ENCODE measurements around the gene TAF1A. TPM values are rescaled to one million over a fixed set of nuclear protein-coding genes. Genes with fewer than 3 reads are reported as not detected.

Gene TAF1A
- total RNA-seq, 1 experiment from 2014 or later: 12.9 TPM

DNA sequence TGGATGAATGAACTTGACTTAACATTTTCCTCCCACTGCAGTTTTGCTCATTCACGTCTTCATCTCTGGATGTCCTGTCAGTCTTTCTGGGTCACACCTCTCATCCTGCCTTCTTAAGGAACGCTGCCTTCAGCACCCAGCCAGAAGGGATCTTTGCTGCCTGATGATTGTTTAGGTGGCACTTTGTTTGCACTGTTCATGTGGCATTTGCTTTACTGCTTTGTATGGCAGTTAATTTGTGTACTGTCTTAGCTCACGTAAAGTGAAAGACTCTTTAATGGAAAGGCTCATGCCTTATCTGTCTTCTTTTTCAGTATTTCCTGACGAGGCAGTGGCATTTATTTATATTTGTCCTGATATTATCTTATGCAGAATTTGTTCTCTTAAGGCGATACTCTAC lies 33.0 kb upstream of the TAF1A start (continued):
- TF ChIP-seq, protein P1, sequence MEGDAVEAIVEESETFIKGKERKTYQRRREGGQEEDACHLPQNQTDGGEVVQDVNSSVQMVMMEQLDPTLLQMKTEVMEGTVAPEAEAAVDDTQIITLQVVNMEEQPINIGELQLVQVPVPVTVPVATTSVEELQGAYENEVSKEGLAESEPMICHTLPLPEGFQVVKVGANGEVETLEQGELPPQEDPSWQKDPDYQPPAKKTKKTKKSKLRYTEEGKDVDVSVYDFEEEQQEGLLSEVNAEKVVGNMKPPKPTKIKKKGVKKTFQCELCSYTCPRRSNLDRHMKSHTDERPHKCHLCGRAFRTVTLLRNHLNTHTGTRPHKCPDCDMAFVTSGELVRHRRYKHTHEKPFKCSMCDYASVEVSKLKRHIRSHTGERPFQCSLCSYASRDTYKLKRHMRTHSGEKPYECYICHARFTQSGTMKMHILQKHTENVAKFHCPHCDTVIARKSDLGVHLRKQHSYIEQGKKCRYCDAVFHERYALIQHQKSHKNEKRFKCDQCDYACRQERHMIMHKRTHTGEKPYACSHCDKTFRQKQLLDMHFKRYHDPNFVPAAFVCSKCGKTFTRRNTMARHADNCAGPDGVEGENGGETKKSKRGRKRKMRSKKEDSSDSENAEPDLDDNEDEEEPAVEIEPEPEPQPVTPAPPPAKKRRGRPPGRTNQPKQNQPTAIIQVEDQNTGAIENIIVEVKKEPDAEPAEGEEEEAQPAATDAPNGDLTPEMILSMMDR (IDR thresholded peaks at IDR 0.05): no peak
- TF ChIP-seq SMAD4 (CRISPR knock-in tag; IDR thresholded peaks at IDR 0.05) (no peak), ZNF423 (CRISPR knock-in tag; IDR thresholded peaks at IDR 0.05) (no peak)
- TF ChIP-seq, protein P2, sequence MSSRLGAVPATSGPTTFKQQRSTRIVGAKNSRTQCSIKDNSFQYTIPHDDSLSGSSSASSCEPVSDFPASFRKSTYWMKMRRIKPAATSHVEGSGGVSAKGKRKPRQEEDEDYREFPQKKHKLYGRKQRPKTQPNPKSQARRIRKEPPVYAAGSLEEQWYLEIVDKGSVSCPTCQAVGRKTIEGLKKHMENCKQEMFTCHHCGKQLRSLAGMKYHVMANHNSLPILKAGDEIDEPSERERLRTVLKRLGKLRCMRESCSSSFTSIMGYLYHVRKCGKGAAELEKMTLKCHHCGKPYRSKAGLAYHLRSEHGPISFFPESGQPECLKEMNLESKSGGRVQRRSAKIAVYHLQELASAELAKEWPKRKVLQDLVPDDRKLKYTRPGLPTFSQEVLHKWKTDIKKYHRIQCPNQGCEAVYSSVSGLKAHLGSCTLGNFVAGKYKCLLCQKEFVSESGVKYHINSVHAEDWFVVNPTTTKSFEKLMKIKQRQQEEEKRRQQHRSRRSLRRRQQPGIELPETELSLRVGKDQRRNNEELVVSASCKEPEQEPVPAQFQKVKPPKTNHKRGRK (CRISPR knock-in tag; IDR thresholded peaks at IDR 0.05; ENCODE audit: borderline replicate concordance): no peak
- TF ChIP-seq, protein P3, sequence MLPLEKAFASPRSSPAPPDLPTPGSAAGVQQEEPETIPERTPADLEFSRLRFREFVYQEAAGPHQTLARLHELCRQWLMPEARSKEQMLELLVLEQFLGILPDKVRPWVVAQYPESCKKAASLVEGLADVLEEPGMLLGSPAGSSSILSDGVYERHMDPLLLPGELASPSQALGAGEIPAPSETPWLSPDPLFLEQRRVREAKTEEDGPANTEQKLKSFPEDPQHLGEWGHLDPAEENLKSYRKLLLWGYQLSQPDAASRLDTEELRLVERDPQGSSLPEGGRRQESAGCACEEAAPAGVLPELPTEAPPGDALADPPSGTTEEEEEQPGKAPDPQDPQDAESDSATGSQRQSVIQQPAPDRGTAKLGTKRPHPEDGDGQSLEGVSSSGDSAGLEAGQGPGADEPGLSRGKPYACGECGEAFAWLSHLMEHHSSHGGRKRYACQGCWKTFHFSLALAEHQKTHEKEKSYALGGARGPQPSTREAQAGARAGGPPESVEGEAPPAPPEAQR (CRISPR knock-in tag; IDR thresholded peaks at IDR 0.05): no peak

DNA sequence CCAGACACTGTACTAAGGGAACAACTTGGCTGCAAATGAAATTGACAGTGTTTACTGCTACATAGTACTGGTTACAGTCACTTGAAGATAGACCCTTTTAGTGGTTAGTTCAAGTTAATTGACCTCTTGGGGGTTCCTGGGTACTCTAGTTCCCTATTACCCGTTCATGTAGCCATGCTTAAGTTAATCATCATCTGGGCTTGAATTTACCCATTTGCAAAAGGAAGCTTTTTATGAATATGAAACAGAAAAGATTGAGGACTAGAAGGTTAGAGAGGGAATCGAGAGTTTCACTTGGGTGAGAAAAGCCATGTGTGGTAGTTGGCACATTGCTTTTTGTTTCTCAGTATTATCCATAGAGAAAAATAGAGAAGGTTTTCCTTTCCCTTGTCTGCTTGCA lies 30.8 kb upstream of the TAF1A start:
- Mint-ChIP-seq H3K27me3 (ENCODE audit: low read depth) (peaks cover 19% of the 10 kb centered on the region), H3K4me3 (no peak overlapping the region), H3K36me3 (peaks cover 32% of the 10 kb centered on the region), H3K4me1 (peaks cover 13% of the 10 kb centered on the region), H3K9me3 (no peaks in the 10 kb centered on the region), H3K27ac (no peak overlapping the region)
- CTCF ChIA-PET: no interaction called here
- DNase-seq (ENCODE audit: low spot score) (no peak), ATAC-seq (no peak)
- TF ChIP-seq TEAD1 (CRISPR knock-in tag; IDR thresholded peaks at IDR 0.05) (no peak), JUN (CRISPR knock-in tag; IDR thresholded peaks at IDR 0.05) (no peak), RELA (CRISPR knock-in tag; IDR thresholded peaks at IDR 0.05; ENCODE audit: borderline replicate concordance) (no peak), FOXK1 (CRISPR knock-in tag; IDR thresholded peaks at IDR 0.05) (no peak), ZNF423 (CRISPR knock-in tag; IDR thresholded peaks at IDR 0.05) (no peak), SMAD4 (CRISPR knock-in tag; IDR thresholded peaks at IDR 0.05) (no peak), ETV6 (CRISPR knock-in tag; IDR thresholded peaks at IDR 0.05) (no peak), OVOL2 (CRISPR knock-in tag; IDR thresholded peaks at IDR 0.05; ENCODE audit: borderline replicate concordance) (no peak), JAZF1 (CRISPR knock-in tag; IDR thresholded peaks at IDR 0.05) (no peak), ZNF263 (CRISPR knock-in tag; IDR thresholded peaks at IDR 0.05; ENCODE audit: low read depth) (no peak), ZBTB21 (CRISPR knock-in tag; IDR thresholded peaks at IDR 0.05; ENCODE audit: borderline replicate concordance) (no peak)
- TF ChIP-seq, protein P4, sequence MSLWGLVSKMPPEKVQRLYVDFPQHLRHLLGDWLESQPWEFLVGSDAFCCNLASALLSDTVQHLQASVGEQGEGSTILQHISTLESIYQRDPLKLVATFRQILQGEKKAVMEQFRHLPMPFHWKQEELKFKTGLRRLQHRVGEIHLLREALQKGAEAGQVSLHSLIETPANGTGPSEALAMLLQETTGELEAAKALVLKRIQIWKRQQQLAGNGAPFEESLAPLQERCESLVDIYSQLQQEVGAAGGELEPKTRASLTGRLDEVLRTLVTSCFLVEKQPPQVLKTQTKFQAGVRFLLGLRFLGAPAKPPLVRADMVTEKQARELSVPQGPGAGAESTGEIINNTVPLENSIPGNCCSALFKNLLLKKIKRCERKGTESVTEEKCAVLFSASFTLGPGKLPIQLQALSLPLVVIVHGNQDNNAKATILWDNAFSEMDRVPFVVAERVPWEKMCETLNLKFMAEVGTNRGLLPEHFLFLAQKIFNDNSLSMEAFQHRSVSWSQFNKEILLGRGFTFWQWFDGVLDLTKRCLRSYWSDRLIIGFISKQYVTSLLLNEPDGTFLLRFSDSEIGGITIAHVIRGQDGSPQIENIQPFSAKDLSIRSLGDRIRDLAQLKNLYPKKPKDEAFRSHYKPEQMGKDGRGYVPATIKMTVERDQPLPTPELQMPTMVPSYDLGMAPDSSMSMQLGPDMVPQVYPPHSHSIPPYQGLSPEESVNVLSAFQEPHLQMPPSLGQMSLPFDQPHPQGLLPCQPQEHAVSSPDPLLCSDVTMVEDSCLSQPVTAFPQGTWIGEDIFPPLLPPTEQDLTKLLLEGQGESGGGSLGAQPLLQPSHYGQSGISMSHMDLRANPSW (CRISPR knock-in tag; conservative IDR thresholded peaks at IDR 0.05; ENCODE audit: low read depth): no peak
- TF ChIP-seq, protein P5, sequence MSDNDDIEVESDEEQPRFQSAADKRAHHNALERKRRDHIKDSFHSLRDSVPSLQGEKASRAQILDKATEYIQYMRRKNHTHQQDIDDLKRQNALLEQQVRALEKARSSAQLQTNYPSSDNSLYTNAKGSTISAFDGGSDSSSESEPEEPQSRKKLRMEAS (CRISPR knock-in tag; IDR thresholded peaks at IDR 0.05): no peak
- TF ChIP-seq, protein P6, sequence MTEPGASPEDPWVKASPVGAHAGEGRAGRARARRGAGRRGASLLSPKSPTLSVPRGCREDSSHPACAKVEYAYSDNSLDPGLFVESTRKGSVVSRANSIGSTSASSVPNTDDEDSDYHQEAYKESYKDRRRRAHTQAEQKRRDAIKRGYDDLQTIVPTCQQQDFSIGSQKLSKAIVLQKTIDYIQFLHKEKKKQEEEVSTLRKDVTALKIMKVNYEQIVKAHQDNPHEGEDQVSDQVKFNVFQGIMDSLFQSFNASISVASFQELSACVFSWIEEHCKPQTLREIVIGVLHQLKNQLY (CRISPR knock-in tag; IDR thresholded peaks at IDR 0.05): no peak
- TF ChIP-seq, protein P2 (CRISPR knock-in tag; IDR thresholded peaks at IDR 0.05; ENCODE audit: borderline replicate concordance): no peak
- TF ChIP-seq, protein P7, sequence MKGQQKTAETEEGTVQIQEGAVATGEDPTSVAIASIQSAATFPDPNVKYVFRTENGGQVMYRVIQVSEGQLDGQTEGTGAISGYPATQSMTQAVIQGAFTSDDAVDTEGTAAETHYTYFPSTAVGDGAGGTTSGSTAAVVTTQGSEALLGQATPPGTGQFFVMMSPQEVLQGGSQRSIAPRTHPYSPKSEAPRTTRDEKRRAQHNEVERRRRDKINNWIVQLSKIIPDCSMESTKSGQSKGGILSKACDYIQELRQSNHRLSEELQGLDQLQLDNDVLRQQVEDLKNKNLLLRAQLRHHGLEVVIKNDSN (CRISPR knock-in tag; IDR thresholded peaks at IDR 0.05): no peak
- TF ChIP-seq, protein P8, sequence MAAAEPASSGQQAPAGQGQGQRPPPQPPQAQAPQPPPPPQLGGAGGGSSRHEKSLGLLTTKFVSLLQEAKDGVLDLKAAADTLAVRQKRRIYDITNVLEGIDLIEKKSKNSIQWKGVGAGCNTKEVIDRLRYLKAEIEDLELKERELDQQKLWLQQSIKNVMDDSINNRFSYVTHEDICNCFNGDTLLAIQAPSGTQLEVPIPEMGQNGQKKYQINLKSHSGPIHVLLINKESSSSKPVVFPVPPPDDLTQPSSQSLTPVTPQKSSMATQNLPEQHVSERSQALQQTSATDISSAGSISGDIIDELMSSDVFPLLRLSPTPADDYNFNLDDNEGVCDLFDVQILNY (CRISPR knock-in tag; IDR thresholded peaks at IDR 0.05): no peak
- TF ChIP-seq, protein P9, sequence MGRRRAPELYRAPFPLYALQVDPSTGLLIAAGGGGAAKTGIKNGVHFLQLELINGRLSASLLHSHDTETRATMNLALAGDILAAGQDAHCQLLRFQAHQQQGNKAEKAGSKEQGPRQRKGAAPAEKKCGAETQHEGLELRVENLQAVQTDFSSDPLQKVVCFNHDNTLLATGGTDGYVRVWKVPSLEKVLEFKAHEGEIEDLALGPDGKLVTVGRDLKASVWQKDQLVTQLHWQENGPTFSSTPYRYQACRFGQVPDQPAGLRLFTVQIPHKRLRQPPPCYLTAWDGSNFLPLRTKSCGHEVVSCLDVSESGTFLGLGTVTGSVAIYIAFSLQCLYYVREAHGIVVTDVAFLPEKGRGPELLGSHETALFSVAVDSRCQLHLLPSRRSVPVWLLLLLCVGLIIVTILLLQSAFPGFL (CRISPR knock-in tag; IDR thresholded peaks at IDR 0.05; ENCODE audit: borderline replicate concordance): no peak
- TF ChIP-seq, protein P10, sequence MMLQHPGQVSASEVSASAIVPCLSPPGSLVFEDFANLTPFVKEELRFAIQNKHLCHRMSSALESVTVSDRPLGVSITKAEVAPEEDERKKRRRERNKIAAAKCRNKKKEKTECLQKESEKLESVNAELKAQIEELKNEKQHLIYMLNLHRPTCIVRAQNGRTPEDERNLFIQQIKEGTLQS (CRISPR knock-in tag; conservative IDR thresholded peaks at IDR 0.05): no peak
- POLR2A ChIA-PET: no interaction called here

Data from WTC11 (cell line).